Loucy (cell line): Measurements from ENCODE around the gene SYPL1.

Source experiments
- CTCF ChIP-seq: fragments of 200-600 bp; sonication (generic); conservative IDR thresholded peaks from 2 replicates; pipeline ENCODE4 v1.5.1; 2014; ENCODE audit warnings: mild to moderate bottlenecking, antibody characterized with exemption, low read length
- EZH2phosphoT487 ChIP-seq: fragments of 200-600 bp; IDR thresholded peaks from 2 replicates; pipeline ENCODE4 v1.6.1; 2018; ENCODE audit warnings: antibody characterized with exemption, mild to moderate bottlenecking, moderate library complexity, borderline replicate concordance

GRCh38 chr7:106049139-106049752 is 62.9 kb downstream of the SYPL1 start:
- TF ChIP-seq CTCF = no peak
- TF ChIP-seq EZH2phosphoT487 = no peak
